Peyer's patch (tissue), 4 donors: Measurements from ENCODE around the gene LRCOL1. TPM values are rescaled to one million over a fixed set of nuclear protein-coding genes. Genes with fewer than 3 reads are reported as not detected.

Source experiments
- DNase-seq, 3 donors: peaks; one replicate each; pipeline ENCODE4 v3.0.0-alpha.2; 2017 to 2019
- H3K27ac ChIP-seq, 4 donors: fragments of 200-600 bp; sonication (generic); one replicate each; pipeline ENCODE4 v1.5.1; 2016 to 2019
- H3K27me3 ChIP-seq, 2 donors: fragments of 200-600 bp; sonication (generic); one replicate each; pipeline ENCODE4 v1.5.1; 2019
- H3K36me3 ChIP-seq, 3 donors: fragments of 200-600 bp; sonication (generic); one replicate each; pipeline ENCODE4 v1.5.1; 2016 to 2019
- H3K4me1 ChIP-seq, 4 donors: fragments of 200-600 bp; sonication (generic); one replicate each; pipeline ENCODE4 v1.5.1; 2016 to 2019
- H3K4me3 ChIP-seq, 4 donors: fragments of 200-600 bp; sonication (generic); 1 replicate in 3 of 4; 2 replicates in 1 of 4; pipeline ENCODE4 v1.5.1; 2016 to 2019; ENCODE audit warnings: mild to moderate bottlenecking in 1 of 4
- H3K9me3 ChIP-seq, 4 donors: fragments of 200-600 bp; sonication (generic); one replicate each; pipeline ENCODE4 v1.5.1; 2016 to 2019; ENCODE audit warnings: mild to moderate bottlenecking in 1 of 4
- CTCF ChIP-seq, 6 experiments: fragments of 450-650 bp in 4 of 6; fragments of 200-600 bp in 2 of 6; sonication (generic) in 1 of 6; IDR thresholded peaks; one replicate each; pipeline ENCODE4 v1.5.1; 2017 to 2019; ENCODE audit warnings: antibody characterized with exemption in 6 of 6, mild to moderate bottlenecking in 3 of 6, moderate library complexity in 1 of 6
- POLR2A ChIP-seq, 2 donors: fragments of 450-650 bp; IDR thresholded peaks; one replicate each; pipeline ENCODE4 v1.5.1; 2017; ENCODE audit warnings: antibody characterized with exemption in 2 of 2, mild to moderate bottlenecking in 2 of 2, moderate library complexity in 2 of 2
- total RNA-seq, 4 donors: library from RNA; depleted of rRNA; stranded (reverse); fragments of >200 nt; gene quantifications; one replicate each; pipeline ENCODE4 v1.1.0, GENCODE V29; 2016

Gene LRCOL1
- total RNA-seq, 4 donors from 2014 or later: not detected

- Histone ChIP-seq H3K27me3 (peaks cover 0 to 19% of the 10 kb centered on the region in 2 donors), H3K9me3 (peaks cover 0 to under 1% (median 0%) of the 10 kb centered on the region in 4 donors), H3K4me3 (no peak overlapping the region), H3K36me3 (peaks cover 0 to 22% (median 0%) of the 10 kb centered on the region in 3 donors), H3K27ac (peak overlapping the region in 1 of 4 donors; percentile 18), H3K4me1 (peaks cover 0 to 19% (median 0%) of the 10 kb centered on the region in 4 donors)
- DNase-seq: no peak
- TF ChIP-seq POLR2A (IDR thresholded peaks at IDR 0.05) (no peak), CTCF (IDR thresholded peaks at IDR 0.05) (no peak)
Measured at GRCh38 chr12:132622437-132623071, 12.2 kb upstream of the LRCOL1 start.

- Histone ChIP-seq H3K36me3 (peaks cover 0 to 22% (median 0%) of the 10 kb centered on the region in 3 donors), H3K27me3 (peaks cover 0 to 26% of the 10 kb centered on the region in 2 donors), H3K4me3 (no peak overlapping the region), H3K9me3 (peaks cover 0 to 8% (median 3%) of the 10 kb centered on the region in 4 donors), H3K4me1 (peaks cover 0 to 19% (median 0%) of the 10 kb centered on the region in 4 donors), H3K27ac (peak overlapping the region in 1 of 4 donors; percentile 18)
- DNase-seq: no peak
- no peak for TF ChIP-seq CTCF (IDR thresholded peaks at IDR 0.05)
Measured at GRCh38 chr12:132621657-132622435, 11.5 kb upstream of the LRCOL1 start.

- TF ChIP-seq CTCF (IDR thresholded peaks at IDR 0.05) (no peak), POLR2A (IDR thresholded peaks at IDR 0.05) (no peak)
- Histone ChIP-seq H3K27me3 (peaks cover 0 to 26% of the 10 kb centered on the region in 2 donors), H3K27ac (no peak overlapping the region), H3K9me3 (peaks cover 0 to 13% (median 7%) of the 10 kb centered on the region in 4 donors), H3K4me1 (peaks cover 0 to 19% (median 0%) of the 10 kb centered on the region in 4 donors), H3K4me3 (no peak overlapping the region), H3K36me3 (peaks cover 0 to 20% (median 0%) of the 10 kb centered on the region in 3 donors)
- DNase-seq: no peak
Measured at GRCh38 chr12:132620899-132621656, 10.7 kb upstream of the LRCOL1 start.

GRCh38 chr12:132620113-132620898 is 9.9 kb upstream of the LRCOL1 start:
- Histone ChIP-seq H3K27ac (no peak overlapping the region), H3K4me3 (no peak overlapping the region), H3K27me3 (peaks cover 0 to 26% of the 10 kb centered on the region in 2 donors), H3K4me1 (peaks cover 0 to 19% (median 0%) of the 10 kb centered on the region in 4 donors), H3K9me3 (peaks cover 0 to 13% (median 7%) of the 10 kb centered on the region in 4 donors), H3K36me3 (peaks cover 0 to 12% (median 0%) of the 10 kb centered on the region in 3 donors)
- no peak for DNase-seq
- TF ChIP-seq CTCF (IDR thresholded peaks at IDR 0.05) (no peak), POLR2A (IDR thresholded peaks at IDR 0.05) (no peak)
